ENCODE measurements around the gene RFX2. TPM values are rescaled to one million over a fixed set of nuclear protein-coding genes. Genes with fewer than 3 reads are reported as not detected.

Gene RFX2
- total and polyA plus RNA-seq, 9 donors, result 5.2 to 17.6 (median 9.4) TPM

- Histone ChIP-seq H3K4me3 (ENCODE audit: low read length) (no peak overlapping the region), H3K27me3 (ENCODE audit: control insufficient read depth, insufficient read depth, low read length) (no peaks in the 10 kb centered on the region), H3K27ac (ENCODE audit: low read length) (no peak overlapping the region), H3K36me3 (ENCODE audit: control insufficient read depth, insufficient read depth, low read length) (no peaks in the 10 kb centered on the region), H3K9me3 (replicated peaks; ENCODE audit: control insufficient read depth, low read depth, low read length) (peaks cover 17% of the 10 kb centered on the region), H3K4me1 (ENCODE audit: control insufficient read depth, insufficient read depth, low read length) (no peaks in the 10 kb centered on the region)
- 35% methylated on average over 3 of the region's 3 CpGs for WGBS (ENCODE audit: insufficient coverage)
- peak; percentile 33 for DNase-seq
Measured at GRCh38 chr19:6126335-6126974, 16.2 kb upstream of the RFX2 start.

- 8% methylated on average over 3 of the region's 6 CpGs for WGBS (ENCODE audit: insufficient coverage)
- H3K4me1 ChIP-seq (ENCODE audit: control insufficient read depth, insufficient read depth, low read length), result no peaks in the 10 kb centered on the region
- H3K4me3 ChIP-seq (ENCODE audit: low read length), result no peak overlapping the region
- H3K27ac ChIP-seq (ENCODE audit: low read length), result no peak overlapping the region
- peak; percentile 48 for DNase-seq
- no peaks in the 10 kb centered on the region for H3K27me3 ChIP-seq (ENCODE audit: control insufficient read depth, insufficient read depth, low read length)
- H3K36me3 ChIP-seq (ENCODE audit: control insufficient read depth, insufficient read depth, low read length), result no peaks in the 10 kb centered on the region
- H3K9me3 ChIP-seq (replicated peaks; ENCODE audit: control insufficient read depth, low read depth, low read length), result peaks cover 17% of the 10 kb centered on the region
Measured at GRCh38 chr19:6125571-6125989, 15.3 kb upstream of the RFX2 start.

GRCh38 chr19:6119031-6119430 lies 8.7 kb upstream of the RFX2 start:
- no peak for DNase-seq
- no peak overlapping the region for H3K27ac ChIP-seq (ENCODE audit: low read length)
- no peaks in the 10 kb centered on the region for H3K36me3 ChIP-seq (ENCODE audit: control insufficient read depth, insufficient read depth, low read length)
- H3K9me3 ChIP-seq (replicated peaks; ENCODE audit: control insufficient read depth, low read depth, low read length), result peaks cover 2% of the 10 kb centered on the region
- H3K4me3 ChIP-seq (ENCODE audit: low read length), result no peak overlapping the region
- no peaks in the 10 kb centered on the region for H3K27me3 ChIP-seq (ENCODE audit: control insufficient read depth, insufficient read depth, low read length)
- no peaks in the 10 kb centered on the region for H3K4me1 ChIP-seq (ENCODE audit: control insufficient read depth, insufficient read depth, low read length)

- H3K27ac ChIP-seq (ENCODE audit: low read length), result no peak overlapping the region
- no peaks in the 10 kb centered on the region for H3K27me3 ChIP-seq (ENCODE audit: control insufficient read depth, insufficient read depth, low read length)
- H3K4me3 ChIP-seq (ENCODE audit: low read length), result no peak overlapping the region
- no peaks in the 10 kb centered on the region for H3K36me3 ChIP-seq (ENCODE audit: control insufficient read depth, insufficient read depth, low read length)
- WGBS (ENCODE audit: insufficient coverage), result no CpG with 5 or more reads among the region's 2 CpGs
- no peak for DNase-seq
- H3K4me1 ChIP-seq (ENCODE audit: control insufficient read depth, insufficient read depth, low read length), result no peaks in the 10 kb centered on the region
- H3K9me3 ChIP-seq (replicated peaks; ENCODE audit: control insufficient read depth, low read depth, low read length), result peaks cover 2% of the 10 kb centered on the region
Measured at GRCh38 chr19:6118043-6118442, 7.7 kb upstream of the RFX2 start.

GRCh38 chr19:6117534-6117933 lies 7.2 kb upstream of the RFX2 start:
- H3K27ac ChIP-seq (ENCODE audit: low read length), result no peak overlapping the region
- H3K4me3 ChIP-seq (ENCODE audit: low read length), result no peak overlapping the region
- H3K4me1 ChIP-seq (ENCODE audit: control insufficient read depth, insufficient read depth, low read length), result no peaks in the 10 kb centered on the region
- no peak for DNase-seq
- no peaks in the 10 kb centered on the region for H3K36me3 ChIP-seq (ENCODE audit: control insufficient read depth, insufficient read depth, low read length)
- H3K27me3 ChIP-seq (ENCODE audit: control insufficient read depth, insufficient read depth, low read length), result no peaks in the 10 kb centered on the region
- H3K9me3 ChIP-seq (replicated peaks; ENCODE audit: control insufficient read depth, low read depth, low read length), result peaks cover 2% of the 10 kb centered on the region

- Histone ChIP-seq H3K4me1 (ENCODE audit: control insufficient read depth, insufficient read depth, low read length) (no peaks in the 10 kb centered on the region), H3K4me3 (ENCODE audit: low read length) (no peak overlapping the region), H3K9me3 (replicated peaks; ENCODE audit: control insufficient read depth, low read depth, low read length) (peaks cover 2% of the 10 kb centered on the region), H3K36me3 (ENCODE audit: control insufficient read depth, insufficient read depth, low read length) (no peaks in the 10 kb centered on the region), H3K27ac (ENCODE audit: low read length) (no peak overlapping the region), H3K27me3 (ENCODE audit: control insufficient read depth, insufficient read depth, low read length) (no peaks in the 10 kb centered on the region)
- no peak for DNase-seq
- WGBS (ENCODE audit: insufficient coverage), result 89% methylated on average over 4 of the region's 4 CpGs
Measured at GRCh38 chr19:6116749-6117430, 6.6 kb upstream of the RFX2 start.

GRCh38 chr19:6115992-6116391 lies 5.7 kb upstream of the RFX2 start:
- H3K4me3 ChIP-seq (ENCODE audit: low read length), result no peak overlapping the region
- no peaks in the 10 kb centered on the region for H3K36me3 ChIP-seq (ENCODE audit: control insufficient read depth, insufficient read depth, low read length)
- no peak for DNase-seq
- H3K4me1 ChIP-seq (ENCODE audit: control insufficient read depth, insufficient read depth, low read length), result no peaks in the 10 kb centered on the region
- 38% methylated on average over 1 of the region's 1 CpG for WGBS (ENCODE audit: insufficient coverage)
- no peak overlapping the region for H3K27ac ChIP-seq (ENCODE audit: low read length)
- H3K27me3 ChIP-seq (ENCODE audit: control insufficient read depth, insufficient read depth, low read length), result no peaks in the 10 kb centered on the region
- peaks cover 2% of the 10 kb centered on the region for H3K9me3 ChIP-seq (replicated peaks; ENCODE audit: control insufficient read depth, low read depth, low read length)

- Histone ChIP-seq H3K27ac (ENCODE audit: low read length) (no peak overlapping the region), H3K9me3 (replicated peaks; ENCODE audit: control insufficient read depth, low read depth, low read length) (no peaks in the 10 kb centered on the region), H3K27me3 (ENCODE audit: control insufficient read depth, insufficient read depth, low read length) (no peaks in the 10 kb centered on the region), H3K4me3 (ENCODE audit: low read length) (no peak overlapping the region), H3K4me1 (ENCODE audit: control insufficient read depth, insufficient read depth, low read length) (peaks cover 10% of the 10 kb centered on the region), H3K36me3 (ENCODE audit: control insufficient read depth, insufficient read depth, low read length) (no peaks in the 10 kb centered on the region)
- no peak for DNase-seq
- WGBS (ENCODE audit: insufficient coverage), result 76% methylated on average over 15 of the region's 15 CpGs
Measured at GRCh38 chr19:6113616-6114188, 3.4 kb upstream of the RFX2 start.

- H3K9me3 ChIP-seq (replicated peaks; ENCODE audit: control insufficient read depth, low read depth, low read length), result no peaks in the 10 kb centered on the region
- H3K27me3 ChIP-seq (ENCODE audit: control insufficient read depth, insufficient read depth, low read length), result no peaks in the 10 kb centered on the region
- 2% methylated on average over 29 of the region's 38 CpGs for WGBS (ENCODE audit: insufficient coverage)
- no peak overlapping the region for H3K27ac ChIP-seq (ENCODE audit: low read length)
- peak; percentile 49 for DNase-seq
- peaks cover 23% of the 10 kb centered on the region for H3K4me1 ChIP-seq (ENCODE audit: control insufficient read depth, insufficient read depth, low read length)
- peak overlapping the region; percentile 54 for H3K4me3 ChIP-seq (ENCODE audit: low read length)
- no peaks in the 10 kb centered on the region for H3K36me3 ChIP-seq (ENCODE audit: control insufficient read depth, insufficient read depth, low read length)
Measured at GRCh38 chr19:6109947-6110346, 353 bp downstream of the RFX2 start.

- peak; percentile 91 for DNase-seq
Measured at GRCh38 chr19:6108721-6109633, 1.3 kb downstream of the RFX2 start.

More at GRCh38 chr19:6108721-6109633, 1.3 kb downstream of the RFX2 start:
- Histone ChIP-seq H3K27me3 (ENCODE audit: control insufficient read depth, insufficient read depth, low read length) (no peaks in the 10 kb centered on the region), H3K4me3 (ENCODE audit: low read length) (peak overlapping the region; percentile 54), H3K27ac (ENCODE audit: low read length) (peak overlapping the region; percentile 92), H3K9me3 (replicated peaks; ENCODE audit: control insufficient read depth, low read depth, low read length) (no peaks in the 10 kb centered on the region), H3K4me1 (ENCODE audit: control insufficient read depth, insufficient read depth, low read length) (peaks cover 24% of the 10 kb centered on the region), H3K36me3 (ENCODE audit: control insufficient read depth, insufficient read depth, low read length) (no peaks in the 10 kb centered on the region)
- 1% methylated on average over 32 of the region's 47 CpGs for WGBS (ENCODE audit: insufficient coverage)
